Measurements from ENCODE around the gene ITLN1. TPM values are rescaled to one million over a fixed set of nuclear protein-coding genes. Genes with fewer than 3 reads are reported as not detected.
"Not testable (repeated sequence)": the region's sequence is repeated elsewhere in the genome, so short reads cannot be mapped to it uniquely, and the experiment has no call there.

The ITLN1 gene
- total RNA-seq, 4 donors from 2014 or later = 0.42 to 1.2 TPM; not detected in 2

DNA sequence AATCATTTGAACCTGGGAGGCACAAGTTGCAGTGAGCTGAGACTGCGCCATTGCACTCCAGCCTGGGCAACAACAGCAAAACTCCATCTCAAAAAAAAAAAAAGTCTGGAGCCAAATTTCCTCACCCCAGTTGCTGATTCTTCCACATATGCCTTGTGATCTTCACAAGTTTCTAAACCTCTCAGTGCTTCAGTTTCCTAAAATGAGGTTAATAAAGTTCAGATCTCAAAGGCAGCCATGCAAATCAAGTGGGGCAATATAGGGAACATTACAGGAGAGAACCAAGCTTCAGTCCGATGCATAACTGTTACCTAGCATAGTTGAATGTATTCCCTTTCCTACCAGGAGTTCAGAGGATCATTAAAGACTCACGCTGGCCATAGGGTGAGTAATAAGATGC, 4.8 kb downstream of the ITLN1 start:
- TF ChIP-seq EP300 (IDR thresholded peaks at IDR 0.05) (no peak), POLR2A (IDR thresholded peaks at IDR 0.05) (no peak)
- TF ChIP-seq, protein P1, sequence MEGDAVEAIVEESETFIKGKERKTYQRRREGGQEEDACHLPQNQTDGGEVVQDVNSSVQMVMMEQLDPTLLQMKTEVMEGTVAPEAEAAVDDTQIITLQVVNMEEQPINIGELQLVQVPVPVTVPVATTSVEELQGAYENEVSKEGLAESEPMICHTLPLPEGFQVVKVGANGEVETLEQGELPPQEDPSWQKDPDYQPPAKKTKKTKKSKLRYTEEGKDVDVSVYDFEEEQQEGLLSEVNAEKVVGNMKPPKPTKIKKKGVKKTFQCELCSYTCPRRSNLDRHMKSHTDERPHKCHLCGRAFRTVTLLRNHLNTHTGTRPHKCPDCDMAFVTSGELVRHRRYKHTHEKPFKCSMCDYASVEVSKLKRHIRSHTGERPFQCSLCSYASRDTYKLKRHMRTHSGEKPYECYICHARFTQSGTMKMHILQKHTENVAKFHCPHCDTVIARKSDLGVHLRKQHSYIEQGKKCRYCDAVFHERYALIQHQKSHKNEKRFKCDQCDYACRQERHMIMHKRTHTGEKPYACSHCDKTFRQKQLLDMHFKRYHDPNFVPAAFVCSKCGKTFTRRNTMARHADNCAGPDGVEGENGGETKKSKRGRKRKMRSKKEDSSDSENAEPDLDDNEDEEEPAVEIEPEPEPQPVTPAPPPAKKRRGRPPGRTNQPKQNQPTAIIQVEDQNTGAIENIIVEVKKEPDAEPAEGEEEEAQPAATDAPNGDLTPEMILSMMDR (IDR thresholded peaks at IDR 0.05) = no peak
- H3K4me1 ChIP-seq = no peaks in the 10 kb centered on the region
- DNase-seq (ENCODE audit: low spot score in 2 of 2) = no peak
- WGBS, 2 donors = 79 to 85% methylated on average over 3 of the region's 3 CpGs
- no peaks in the 10 kb centered on the region for H3K36me3 ChIP-seq
- H3K4me3 ChIP-seq = no peak overlapping the region
- no peaks in the 10 kb centered on the region for H3K9me3 ChIP-seq
- no peak overlapping the region for H3K27ac ChIP-seq
- H3K27me3 ChIP-seq = no peaks in the 10 kb centered on the region

DNA sequence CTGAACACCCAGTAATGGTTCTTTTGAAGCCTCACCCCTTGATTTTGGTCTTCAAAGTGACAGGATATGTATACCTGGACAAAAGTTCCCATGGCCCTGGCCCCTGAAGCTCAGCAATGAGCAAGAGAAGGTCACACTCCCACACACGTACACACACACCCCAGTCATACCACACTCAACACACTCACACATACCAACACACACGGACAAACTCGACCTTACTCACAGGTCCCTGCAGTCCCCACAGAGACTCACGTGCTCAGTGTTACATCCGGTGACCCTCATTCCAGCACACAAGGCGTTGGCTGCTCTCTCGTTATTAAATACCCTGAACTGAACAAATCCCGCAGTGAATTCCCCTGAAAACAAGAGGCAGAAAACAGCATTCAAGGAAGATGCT, 5.9 kb downstream of the ITLN1 start:
- H3K27ac ChIP-seq = no peak overlapping the region
- no peak for DNase-seq (ENCODE audit: low spot score in 2 of 2)
- H3K36me3 ChIP-seq = no peaks in the 10 kb centered on the region
- H3K4me1 ChIP-seq = no peaks in the 10 kb centered on the region
- no peaks in the 10 kb centered on the region for H3K9me3 ChIP-seq
- TF ChIP-seq EP300 (IDR thresholded peaks at IDR 0.05) = no peak
- TF ChIP-seq, protein P1 (IDR thresholded peaks at IDR 0.05) = no peak
- no peak for TF ChIP-seq POLR2A (IDR thresholded peaks at IDR 0.05)
- 58 to 66% methylated on average over 8 of the region's 8 CpGs for WGBS, 2 donors
- no peak overlapping the region for H3K4me3 ChIP-seq
- H3K27me3 ChIP-seq = no peaks in the 10 kb centered on the region

DNA sequence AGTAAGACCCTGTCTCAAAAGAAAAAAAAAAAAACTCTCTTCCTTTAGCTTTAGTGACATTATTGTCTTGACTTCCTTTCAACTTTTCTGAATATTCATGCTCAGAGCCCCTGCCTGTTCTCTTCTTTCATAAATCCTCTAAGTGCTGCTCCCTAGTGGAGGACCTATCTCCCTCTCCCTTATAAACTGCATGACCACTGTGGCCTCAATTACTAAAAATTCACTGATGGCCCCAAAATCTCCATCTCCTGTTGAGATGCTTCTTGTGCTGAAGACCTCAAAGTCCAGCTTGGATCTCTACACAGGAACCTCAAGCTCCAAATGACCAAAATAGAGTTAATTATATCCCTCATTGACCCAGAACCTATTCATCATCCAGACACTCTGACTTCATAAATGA, 7.8 kb downstream of the ITLN1 start:
- TF ChIP-seq, protein P1 (IDR thresholded peaks at IDR 0.05) = peak in 2 of 5 experiments; percentile 10 to 19
- TF ChIP-seq POLR2A (IDR thresholded peaks at IDR 0.05) (no peak), EP300 (IDR thresholded peaks at IDR 0.05) (no peak)
- H3K27ac ChIP-seq = no peak overlapping the region
- H3K27me3 ChIP-seq = no peaks in the 10 kb centered on the region
- H3K4me1 ChIP-seq = no peaks in the 10 kb centered on the region
- H3K36me3 ChIP-seq = no peaks in the 10 kb centered on the region
- DNase-seq (ENCODE audit: low spot score in 2 of 2) = no peak
- no peak overlapping the region for H3K4me3 ChIP-seq
- no peaks in the 10 kb centered on the region for H3K9me3 ChIP-seq

DNA sequence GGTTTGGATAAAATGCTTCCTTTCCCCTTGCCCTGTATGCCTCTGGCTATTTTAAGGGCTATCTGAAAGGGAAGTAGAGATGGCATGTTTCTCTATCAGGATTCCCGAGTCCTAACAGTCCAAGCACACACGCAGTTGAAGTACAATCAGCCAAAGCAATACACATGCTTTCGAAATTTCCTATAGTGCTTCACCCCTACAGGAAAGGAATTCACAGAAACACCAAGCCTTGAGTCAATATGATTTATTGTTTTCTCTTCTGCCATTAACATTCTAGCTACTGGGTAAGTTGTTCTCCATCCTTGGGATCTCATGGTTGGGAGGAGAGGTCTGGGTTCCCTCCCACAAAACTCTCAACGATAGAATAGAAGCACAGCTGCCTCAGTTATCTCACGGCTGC, 8.7 kb downstream of the ITLN1 start:
- no peaks in the 10 kb centered on the region for H3K9me3 ChIP-seq
- 74 to 77% methylated on average over 5 of the region's 5 CpGs for WGBS, 2 donors
- no peaks in the 10 kb centered on the region for H3K4me1 ChIP-seq
- H3K27ac ChIP-seq = no peak overlapping the region
- DNase-seq (ENCODE audit: low spot score in 2 of 2) = no peak
- no peaks in the 10 kb centered on the region for H3K27me3 ChIP-seq
- TF ChIP-seq, protein P1 (IDR thresholded peaks at IDR 0.05) = no peak
- no peak for TF ChIP-seq EP300 (IDR thresholded peaks at IDR 0.05)
- no peak for TF ChIP-seq POLR2A (IDR thresholded peaks at IDR 0.05)
- H3K4me3 ChIP-seq = no peak overlapping the region
- H3K36me3 ChIP-seq = no peaks in the 10 kb centered on the region

DNA sequence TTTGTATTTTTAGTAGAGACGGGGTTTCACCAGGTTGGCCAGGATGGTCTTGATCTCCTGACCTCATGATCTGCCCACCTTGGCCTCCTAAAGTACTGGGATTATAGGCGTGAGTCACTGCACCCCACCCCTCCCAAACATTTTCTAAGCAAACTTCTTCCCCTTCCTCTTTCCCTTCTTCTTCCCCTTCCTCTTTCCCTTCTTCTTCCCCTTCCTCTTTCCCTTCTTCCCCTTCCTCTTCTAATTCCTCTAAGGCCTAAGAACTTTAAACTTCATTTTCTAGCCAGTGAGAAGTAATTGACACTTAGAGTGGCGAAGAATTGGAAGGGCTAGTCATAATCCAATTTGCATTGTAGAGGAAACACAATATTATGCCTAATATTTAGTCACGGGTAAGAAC, 9.4 kb downstream of the ITLN1 start:
- not testable (repeated sequence) for H3K9me3 ChIP-seq; H3K4me3 ChIP-seq; DNase-seq (ENCODE audit: low spot score in 2 of 2); H3K27ac ChIP-seq; H3K4me1 ChIP-seq; H3K36me3 ChIP-seq; H3K27me3 ChIP-seq
- 65 to 76% methylated on average over 4 of the region's 4 CpGs for WGBS, 2 donors

DNA sequence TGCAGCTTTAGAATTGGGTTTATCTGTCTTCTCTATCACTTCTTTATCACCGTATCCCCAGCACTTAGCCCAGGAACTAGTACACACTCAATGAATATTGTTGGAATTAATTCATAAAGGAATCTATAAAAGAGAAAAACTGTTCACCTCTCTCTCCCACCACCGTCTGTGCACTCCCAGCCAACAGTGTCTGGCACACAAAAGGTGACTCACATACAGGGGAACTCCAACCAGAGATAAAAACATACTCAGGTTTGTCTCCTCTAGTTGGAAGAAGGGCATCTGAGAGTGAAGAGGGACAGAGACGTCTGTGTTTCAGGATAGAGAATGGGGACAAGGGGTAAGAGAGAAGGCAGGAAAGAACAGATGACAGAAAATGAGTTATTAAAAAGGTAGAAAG, 10.0 kb downstream of the ITLN1 start:
- H3K27me3 ChIP-seq = no peaks in the 10 kb centered on the region
- H3K9me3 ChIP-seq = no peaks in the 10 kb centered on the region
- WGBS, 2 donors = 70 to 72% methylated on average over 3 of the region's 3 CpGs
- no peak overlapping the region for H3K4me3 ChIP-seq
- no peaks in the 10 kb centered on the region for H3K4me1 ChIP-seq
- TF ChIP-seq EP300 (IDR thresholded peaks at IDR 0.05) (no peak), POLR2A (IDR thresholded peaks at IDR 0.05) (no peak)
- TF ChIP-seq, protein P1 (IDR thresholded peaks at IDR 0.05) = no peak
- no peaks in the 10 kb centered on the region for H3K36me3 ChIP-seq
- H3K27ac ChIP-seq = no peak overlapping the region
- DNase-seq (ENCODE audit: low spot score in 2 of 2) = no peak
